Mucosa of descending colon (tissue), 3 donors: Measurements from ENCODE around the gene NEDD8. TPM values are rescaled to one million over a fixed set of nuclear protein-coding genes. Genes with fewer than 3 reads are reported as not detected.

Experiments
- ATAC-seq: fragments of 200-7000 bp; cut with Tn5 transposase; one replicate; pipeline ENCODE4 v1.9.1; 2020; ENCODE audit warnings: mild to moderate bottlenecking, moderate library complexity
- DNase-seq, 3 donors: peaks; one replicate each; pipeline ENCODE4 v3.0.0-alpha.2; 2020
- H3K36me3 ChIP-seq: fragments of 200-600 bp; one replicate; pipeline ENCODE4 v1.8.0; 2021; ENCODE audit warnings: low read depth, mild to moderate bottlenecking
- H3K4me1 ChIP-seq: fragments of 200-600 bp; one replicate; pipeline ENCODE4 v1.8.0; 2021; ENCODE audit warnings: low read depth, mild to moderate bottlenecking
- H3K4me3 ChIP-seq: fragments of 200-600 bp; one replicate; pipeline ENCODE4 v1.8.0; 2021; ENCODE audit warnings: mild to moderate bottlenecking
- H3K9me3 ChIP-seq: fragments of 200-600 bp; one replicate; pipeline ENCODE4 v1.8.0; 2021; ENCODE audit warnings: mild to moderate bottlenecking
- intact Hi-C, 2 donors: fragments of 100-400 bp; cut with DNase I in 1 of 2; cut with micrococcal nuclease in 1 of 2; formaldehyde crosslinking; loops; one replicate each; pipeline versions ENCODE4 v1.11.0 to v1.11.1; 2022; cut with DNase I, micrococcal nuclease
- total RNA-seq, 3 donors: library from RNA; stranded (reverse); fragmentation: NEBNext Ultra II Directional in 2 of 3; extraction: Animal tissue kit (Norgen Biotek cat#: 25700) in 2 of 3; gene quantifications; one replicate each; pipeline versions ENCODE4 v1.2.1 to v1.2.4, GENCODE V29; 2021 to 2023
- TF ChIP-seq, protein P1 (sequence below): fragments of 200-600 bp; IDR thresholded peaks from one replicate; pipeline ENCODE4 v1.8.0; 2022; ENCODE audit warnings: antibody characterized with exemption, mild to moderate bottlenecking
- donor health status: DM: no; HTN: no; CAD: no; lungs with moderate emphysema.
- donor health status: DM: no; HTN: no; CAD: no.
- donor health status: DM: no; HTN: yes; CAD: no.

NEDD8 gene
- total RNA-seq, 3 donors from 2014 or later: 108 to 150 (median 131) TPM

DNA sequence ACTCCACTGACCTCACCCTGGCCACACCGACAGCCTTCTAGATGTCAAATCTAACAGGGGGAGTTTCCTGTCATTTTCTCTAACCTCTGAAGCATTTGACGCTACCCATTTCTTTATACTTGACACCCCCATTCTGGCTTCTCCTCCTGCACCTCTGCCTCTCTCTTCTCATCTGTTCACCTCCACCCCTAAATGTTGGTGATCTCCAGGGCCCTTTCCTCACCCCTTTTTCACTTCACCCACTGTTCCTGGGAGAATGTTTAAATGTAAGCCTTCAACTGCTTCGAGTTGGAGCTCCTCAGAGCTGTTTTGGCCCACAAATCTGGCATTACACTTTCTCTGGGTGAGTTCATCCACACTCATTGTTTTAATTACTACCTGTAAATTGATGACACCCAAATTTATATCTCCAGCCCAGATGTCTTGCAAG, 39.7 kb upstream of the NEDD8 start:
- TF ChIP-seq, protein P1, sequence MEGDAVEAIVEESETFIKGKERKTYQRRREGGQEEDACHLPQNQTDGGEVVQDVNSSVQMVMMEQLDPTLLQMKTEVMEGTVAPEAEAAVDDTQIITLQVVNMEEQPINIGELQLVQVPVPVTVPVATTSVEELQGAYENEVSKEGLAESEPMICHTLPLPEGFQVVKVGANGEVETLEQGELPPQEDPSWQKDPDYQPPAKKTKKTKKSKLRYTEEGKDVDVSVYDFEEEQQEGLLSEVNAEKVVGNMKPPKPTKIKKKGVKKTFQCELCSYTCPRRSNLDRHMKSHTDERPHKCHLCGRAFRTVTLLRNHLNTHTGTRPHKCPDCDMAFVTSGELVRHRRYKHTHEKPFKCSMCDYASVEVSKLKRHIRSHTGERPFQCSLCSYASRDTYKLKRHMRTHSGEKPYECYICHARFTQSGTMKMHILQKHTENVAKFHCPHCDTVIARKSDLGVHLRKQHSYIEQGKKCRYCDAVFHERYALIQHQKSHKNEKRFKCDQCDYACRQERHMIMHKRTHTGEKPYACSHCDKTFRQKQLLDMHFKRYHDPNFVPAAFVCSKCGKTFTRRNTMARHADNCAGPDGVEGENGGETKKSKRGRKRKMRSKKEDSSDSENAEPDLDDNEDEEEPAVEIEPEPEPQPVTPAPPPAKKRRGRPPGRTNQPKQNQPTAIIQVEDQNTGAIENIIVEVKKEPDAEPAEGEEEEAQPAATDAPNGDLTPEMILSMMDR: no peak
- Histone ChIP-seq H3K4me3 (no peak overlapping the region), H3K36me3 (no peaks in the 10 kb centered on the region), H3K9me3 (no peaks in the 10 kb centered on the region), H3K4me1 (no peaks in the 10 kb centered on the region)
- intact Hi-C loops: no loop called here
- ATAC-seq (no peak), DNase-seq (peak in 1 of 3 donors; percentile 3)

DNA sequence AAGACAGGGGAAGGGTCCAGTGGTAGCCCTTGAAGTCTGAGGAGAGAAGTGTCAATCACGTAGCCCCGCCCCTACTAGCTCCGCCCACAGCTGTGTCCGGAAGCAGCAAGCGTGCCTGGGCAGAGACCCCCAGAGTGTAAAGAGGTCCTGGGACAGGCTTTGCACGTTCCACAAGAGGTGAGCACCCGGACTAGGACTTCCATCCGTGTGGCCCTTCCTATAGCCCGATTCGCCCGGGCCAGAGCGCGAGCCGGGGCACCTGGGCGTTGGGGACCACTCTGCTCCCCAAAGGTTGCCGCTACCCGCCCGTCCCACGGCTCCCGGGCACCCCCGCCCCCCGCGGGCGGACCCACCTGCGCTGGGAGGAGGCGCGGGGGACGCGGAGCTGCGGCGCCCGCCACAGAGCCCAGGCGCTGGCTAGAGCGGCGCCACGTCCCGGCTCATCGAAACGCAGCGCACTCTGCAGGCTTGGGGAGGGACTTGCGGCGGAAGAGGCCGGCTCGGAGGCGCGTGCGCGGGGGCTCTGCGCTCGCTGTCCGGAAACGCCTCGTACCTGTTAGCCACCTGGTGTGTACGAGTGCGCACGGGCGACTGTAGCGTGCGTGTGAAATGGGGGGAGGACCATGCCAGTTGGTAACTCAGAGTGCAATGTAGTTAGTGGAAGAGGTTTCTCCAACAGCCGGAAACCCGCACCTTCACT, 39.1 kb upstream of the NEDD8 start, which contains the start of gene RABGGTA:
TSS of gene RABGGTA (minus strand) at position 464 of the 700 bp plus-strand sequence. CDS start 482 bp downstream, outside the sequence.
- Histone ChIP-seq H3K9me3 (no peaks in the 10 kb centered on the region), H3K4me1 (no peaks in the 10 kb centered on the region), H3K36me3 (no peaks in the 10 kb centered on the region), H3K4me3 (peak within 1 kb of the TSS; percentile 71)
- TF ChIP-seq, protein P1: peak; percentile 80
- ATAC-seq (peak; percentile 98), DNase-seq (peak; percentile 91 to 96 (median 94))
- intact Hi-C loops: no loop called here

DNA sequence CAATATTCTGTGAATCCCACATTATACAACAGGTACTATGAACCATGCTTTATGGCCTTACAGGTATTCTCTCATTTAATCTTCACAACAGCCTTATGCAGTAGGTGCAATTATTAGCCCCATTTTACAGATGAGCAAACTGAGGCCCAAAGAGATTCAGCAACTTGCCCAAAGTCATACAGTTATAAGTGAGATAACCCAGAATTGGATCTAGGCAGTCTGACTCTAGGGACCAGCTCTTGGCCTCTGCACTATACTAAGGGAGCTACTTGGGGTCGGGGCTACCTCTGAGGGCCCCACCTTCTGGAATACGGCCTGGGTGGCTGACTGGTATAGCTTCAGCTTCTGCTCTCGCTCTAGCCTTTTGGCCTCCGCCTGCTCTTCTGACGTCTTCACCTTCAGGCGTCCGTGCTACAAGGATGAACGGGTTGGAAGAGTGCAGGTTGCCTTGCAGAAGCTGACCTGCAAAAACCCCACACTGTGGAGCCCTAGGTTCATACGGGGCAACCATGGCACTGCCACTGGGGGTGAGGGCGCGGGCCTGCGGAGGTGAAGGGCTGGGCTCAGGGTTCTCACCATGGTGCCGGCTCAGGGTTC, 38.5 kb upstream of the NEDD8 start:
- ATAC-seq (peak; percentile 16), DNase-seq (no peak)
- intact Hi-C loops: no loop called here
- Histone ChIP-seq H3K9me3 (no peaks in the 10 kb centered on the region), H3K4me1 (no peaks in the 10 kb centered on the region), H3K36me3 (no peaks in the 10 kb centered on the region), H3K4me3 (peak overlapping the region; percentile 71)
- TF ChIP-seq, protein P1: no peak

DNA sequence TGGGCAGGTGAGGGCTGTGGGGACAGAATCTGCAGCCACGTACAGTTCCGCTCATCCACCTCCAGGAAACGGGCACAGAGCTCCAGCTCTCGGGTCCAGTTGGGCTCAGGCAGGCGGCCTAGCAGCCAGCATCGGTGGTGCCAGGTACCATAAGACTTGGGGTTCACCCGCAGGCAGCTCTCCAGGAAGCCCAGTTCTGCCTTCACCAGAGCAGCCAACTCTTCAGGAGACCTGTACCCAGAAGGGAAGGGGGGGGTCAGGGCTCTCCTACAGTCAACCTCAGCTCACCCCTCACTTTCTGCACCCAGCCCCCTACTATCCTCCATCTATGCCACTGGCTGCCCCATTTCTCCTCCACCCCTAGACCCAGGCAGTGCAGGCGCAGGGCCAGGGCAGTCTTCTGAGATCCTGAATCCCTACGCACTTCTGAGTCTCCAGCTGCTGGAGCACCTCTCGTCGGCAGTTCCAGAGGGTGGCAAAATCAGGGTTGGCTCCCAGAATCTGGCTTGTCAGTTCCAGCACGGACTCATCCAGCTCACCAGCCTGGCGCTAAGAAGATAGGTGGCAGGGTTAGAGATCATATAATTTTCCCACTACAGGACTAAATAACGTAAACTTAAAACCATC, 37.9 kb upstream of the NEDD8 start:
- H3K36me3 ChIP-seq: no peaks in the 10 kb centered on the region
- H3K9me3 ChIP-seq: no peaks in the 10 kb centered on the region
- no peak overlapping the region for H3K4me3 ChIP-seq
- ATAC-seq (no peak), DNase-seq (peak in 1 of 3 donors; percentile 29)
- no peaks in the 10 kb centered on the region for H3K4me1 ChIP-seq
- TF ChIP-seq, protein P1: no peak
- intact Hi-C loops: no loop called here

DNA sequence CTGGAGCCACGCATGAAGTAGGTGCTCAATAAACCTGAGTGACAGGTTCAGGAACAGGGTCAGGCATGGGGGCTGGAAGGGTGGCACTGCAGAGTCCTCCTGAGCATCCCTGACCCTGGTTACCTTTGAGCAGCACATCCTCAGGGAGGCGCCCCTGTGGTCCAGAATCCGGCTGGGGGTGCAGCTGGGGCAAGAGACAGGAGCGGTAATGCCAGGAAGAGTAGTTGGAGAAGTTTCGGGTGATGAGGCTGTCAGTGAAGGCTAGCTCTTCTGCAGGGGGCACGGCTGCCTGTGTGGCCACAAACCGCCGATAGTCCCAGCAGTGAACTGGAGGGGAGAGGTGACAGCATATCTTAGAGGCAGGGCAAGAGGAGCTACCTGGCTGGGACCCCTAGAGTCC, 37.2 kb upstream of the NEDD8 start:
- intact Hi-C loops: no loop called here
- Histone ChIP-seq H3K9me3 (no peaks in the 10 kb centered on the region), H3K36me3 (no peaks in the 10 kb centered on the region), H3K4me3 (no peak overlapping the region), H3K4me1 (no peaks in the 10 kb centered on the region)
- peak in 1 of 3 donors; percentile 21 for DNase-seq
- TF ChIP-seq, protein P1: no peak
- no peak for ATAC-seq
